ENCODE measurements around the gene MRC1. TPM values are rescaled to one million over a fixed set of nuclear protein-coding genes. Genes with fewer than 3 reads are reported as not detected.

The MRC1 gene
- total RNA-seq (2014; rRNA removed; shearing (Covaris generic)): 0.04 TPM in 1 of 2 replicates, not detected in the other
- polyA plus RNA-seq (2016; fragmentation: Nextera tagmentation; extraction: Ambion mirVana): not detected in 2 replicates
- long read RNA-seq: 0 reads

DNA sequence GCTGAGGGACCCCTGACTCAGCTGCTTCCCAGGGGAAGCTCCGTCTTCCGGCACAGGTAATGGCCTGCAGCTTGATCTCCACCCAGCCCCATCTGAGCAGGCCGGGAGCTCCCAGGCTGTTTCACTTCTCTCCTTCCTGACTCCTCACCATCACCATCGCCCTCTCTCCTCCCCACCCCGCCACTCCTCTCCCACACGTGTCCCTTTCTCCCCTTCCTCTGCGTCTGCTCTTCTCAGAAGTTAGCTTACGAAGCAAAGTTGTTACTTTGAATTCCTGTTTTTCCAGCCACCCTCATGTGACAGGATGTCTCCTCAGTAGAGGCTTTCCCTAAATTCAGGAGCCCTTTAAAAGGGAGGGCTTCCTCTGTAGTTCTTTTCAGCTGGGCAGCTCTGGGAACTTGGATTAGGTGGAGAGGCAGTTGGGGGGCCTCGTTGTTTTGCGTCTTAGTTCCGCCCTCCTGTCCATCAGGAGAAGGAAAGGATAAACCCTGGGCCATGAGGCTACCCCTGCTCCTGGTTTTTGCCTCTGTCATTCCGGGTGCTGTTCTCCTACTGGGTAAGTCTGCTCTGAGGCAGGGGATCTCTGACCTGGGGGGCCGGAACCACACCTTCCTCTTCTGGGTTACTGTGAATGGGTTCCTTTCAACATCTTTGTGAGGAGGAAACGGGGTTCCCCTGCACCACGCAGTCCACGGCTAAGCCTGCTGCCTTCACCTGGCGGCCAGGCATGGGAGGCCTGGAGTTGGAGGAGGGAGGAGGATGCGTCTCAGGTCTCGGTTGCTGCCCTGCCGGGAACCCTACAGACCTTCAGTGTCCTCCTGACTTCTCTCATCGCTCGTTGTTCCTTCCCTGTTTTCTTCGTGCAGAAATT, at the start of gene MRC1:
Gene MRC1, plus strand, starts transcription at position 378 of the 871 bp plus-strand sequence. Its CDS starts 118 bp downstream, at position 496.
- H2AFZ ChIP-seq: peak within 1 kb of the TSS; percentile 87
- H3K27ac Mint-ChIP-seq: no peak within 1 kb of the TSS
- H3K36me3 ChIP-seq (ENCODE audit: insufficient read depth): no peaks in the 10 kb centered on the region
- H3K4me3 Mint-ChIP-seq: no peak within 1 kb of the TSS
- no peaks in the 10 kb centered on the region for H3K9me3 Mint-ChIP-seq
- no peaks in the 10 kb centered on the region for H3K27me3 ChIP-seq (ENCODE audit: insufficient read depth)
- peaks cover 6% of the 10 kb centered on the region for H3K27me3 Mint-ChIP-seq (ENCODE audit: insufficient read depth, low read depth, poor library complexity)
- H3K79me2 ChIP-seq (replicated peaks; ENCODE audit: insufficient read depth): no peaks in the 10 kb centered on the region
- peaks cover 7% of the 10 kb centered on the region for H3K4me1 Mint-ChIP-seq
- H3K4me2 ChIP-seq: no peak within 1 kb of the TSS
- TF ChIP-seq JUNB (IDR thresholded peaks at IDR 0.05; ENCODE audit: unreplicated experiment) (no peak), REST (IDR thresholded peaks at IDR 0.05; ENCODE audit: unreplicated experiment) (no peak), ZNF331 (CRISPR knock-in tag; IDR thresholded peaks at IDR 0.05; ENCODE audit: low read depth) (no peak), EZH2 (IDR thresholded peaks at IDR 0.05; ENCODE audit: low read depth, unreplicated experiment) (no peak), NANOG (IDR thresholded peaks at IDR 0.05; ENCODE audit: borderline replicate concordance) (no peak), ETS1 (IDR thresholded peaks at IDR 0.05) (no peak), CREB1 (CRISPR knock-in tag; IDR thresholded peaks at IDR 0.05; ENCODE audit: low read depth) (no peak)
- TF ChIP-seq, protein P1, sequence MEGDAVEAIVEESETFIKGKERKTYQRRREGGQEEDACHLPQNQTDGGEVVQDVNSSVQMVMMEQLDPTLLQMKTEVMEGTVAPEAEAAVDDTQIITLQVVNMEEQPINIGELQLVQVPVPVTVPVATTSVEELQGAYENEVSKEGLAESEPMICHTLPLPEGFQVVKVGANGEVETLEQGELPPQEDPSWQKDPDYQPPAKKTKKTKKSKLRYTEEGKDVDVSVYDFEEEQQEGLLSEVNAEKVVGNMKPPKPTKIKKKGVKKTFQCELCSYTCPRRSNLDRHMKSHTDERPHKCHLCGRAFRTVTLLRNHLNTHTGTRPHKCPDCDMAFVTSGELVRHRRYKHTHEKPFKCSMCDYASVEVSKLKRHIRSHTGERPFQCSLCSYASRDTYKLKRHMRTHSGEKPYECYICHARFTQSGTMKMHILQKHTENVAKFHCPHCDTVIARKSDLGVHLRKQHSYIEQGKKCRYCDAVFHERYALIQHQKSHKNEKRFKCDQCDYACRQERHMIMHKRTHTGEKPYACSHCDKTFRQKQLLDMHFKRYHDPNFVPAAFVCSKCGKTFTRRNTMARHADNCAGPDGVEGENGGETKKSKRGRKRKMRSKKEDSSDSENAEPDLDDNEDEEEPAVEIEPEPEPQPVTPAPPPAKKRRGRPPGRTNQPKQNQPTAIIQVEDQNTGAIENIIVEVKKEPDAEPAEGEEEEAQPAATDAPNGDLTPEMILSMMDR (conservative IDR thresholded peaks at IDR 0.05; ENCODE audit: low read depth in 2 of 2): no peak
- DNase-seq (ENCODE audit: low spot score) (no peak), ATAC-seq (peak; percentile 62)
- no peaks in the 10 kb centered on the region for H4K20me1 ChIP-seq (replicated peaks; ENCODE audit: insufficient read depth)
- H3K27ac ChIP-seq (ENCODE audit: low read depth): no peak within 1 kb of the TSS
- no peaks in the 10 kb centered on the region for H3K9me2 ChIP-seq (ENCODE audit: insufficient read depth)
- no peaks in the 10 kb centered on the region for H3F3A ChIP-seq (replicated peaks; ENCODE audit: low read depth)
- no peak within 1 kb of the TSS for H3K4me3 ChIP-seq
- no peaks in the 10 kb centered on the region for H3K36me3 Mint-ChIP-seq (ENCODE audit: low read depth)
- no peaks in the 10 kb centered on the region for H3K4me1 ChIP-seq (ENCODE audit: insufficient read depth)

Measured in GM23338 (cell line).